HEK293 (cell line): ENCODE results near the gene PGBD5.
A peak's percentile ranks its signal among the peaks of the same experiment; 100 is the strongest.

Experiments used
- CTCF ChIA-PET: fragments of 350-600 bp; formaldehyde crosslinking; extraction: SDS; loops from one replicate; lab custom pipeline; 2021; ENCODE audit warnings: antibody characterized with exemption; lab: Yijun Ruan, JAX
- POLR2A ChIA-PET: fragments of 300-600 bp; formaldehyde crosslinking; extraction: SDS; loops from one replicate; lab custom pipeline; 2020; ENCODE audit warnings: antibody characterized with exemption, inconsistent platforms; lab: Yijun Ruan, JAX
- H3K27ac ChIP-seq: fragments of 200-500 bp; sonication (Bioruptor generic); 2 replicates; pipeline ENCODE4 v1.5.1; 2014; ENCODE audit warnings: low read depth, low read length, control low read depth, inconsistent platforms; ENCODE audit errors: extremely low read depth
- H3K36me3 ChIP-seq, 2 experiments: fragments of 200-500 bp in 1 of 2; sonication (Bioruptor generic) in 1 of 2; 1 replicate in 1 of 2; 2 replicates in 1 of 2; pipeline ENCODE4 v1.5.1; 2014 to 2017; ENCODE audit warnings: inconsistent platforms in 2 of 2, low read length in 2 of 2; ENCODE audit not compliant: control insufficient read depth in 2 of 2, insufficient read depth in 1 of 2
- H3K4me1 ChIP-seq: fragments of 200-500 bp; sonication (Bioruptor generic); 2 replicates; pipeline ENCODE4 v1.5.1; 2014; ENCODE audit warnings: mild to moderate bottlenecking, low read length, inconsistent platforms; ENCODE audit not compliant: control insufficient read depth, insufficient read depth
- H3K4me3 ChIP-seq: 2 replicates; pipeline ENCODE4 v1.5.1; 2011; ENCODE audit warnings: low read depth, mild to moderate bottlenecking, control low read depth, low read length, moderate library complexity
- H3K9me3 ChIP-seq: fragments of 200-500 bp; sonication (Bioruptor generic); 2 replicates; pipeline ENCODE4 v1.5.1; 2014; ENCODE audit warnings: low read depth, low read length, inconsistent platforms; ENCODE audit not compliant: control insufficient read depth, insufficient read depth
- EGR2 ChIP-seq: fragments of 450-650 bp; formaldehyde crosslinking; IDR thresholded peaks from 2 replicates; pipeline ENCODE4 v1.5.1; 2016; ENCODE audit warnings: low read depth, missing biosample characterization, missing genetic modification characterization
- GLI4 ChIP-seq: fragments of 450-650 bp; formaldehyde crosslinking; IDR thresholded peaks from 2 replicates; pipeline ENCODE4 v1.5.1; 2016; ENCODE audit warnings: missing biosample characterization, missing genetic modification characterization
- KLF1 ChIP-seq: fragments of 450-650 bp; formaldehyde crosslinking; IDR thresholded peaks from 2 replicates; pipeline ENCODE4 v1.5.1; 2016; ENCODE audit warnings: missing biosample characterization, missing genetic modification characterization
- PRDM1 ChIP-seq: fragments of 450-650 bp; formaldehyde crosslinking; IDR thresholded peaks from 2 replicates; pipeline ENCODE4; 2016; ENCODE audit warnings: missing biosample characterization, missing genetic modification characterization
- RBAK ChIP-seq: fragments of 450-650 bp; formaldehyde crosslinking; IDR thresholded peaks from 2 replicates; pipeline ENCODE4 v1.5.1; 2016; ENCODE audit warnings: missing biosample characterization, missing genetic modification characterization
- SALL2 ChIP-seq: fragments of 450-650 bp; formaldehyde crosslinking; IDR thresholded peaks from 2 replicates; pipeline ENCODE4 v1.5.0; 2017; ENCODE audit warnings: missing biosample characterization, mild to moderate bottlenecking, missing genetic modification characterization, borderline replicate concordance
- TRIM28 ChIP-seq: IDR thresholded peaks from 2 replicates; pipeline ENCODE4 v1.6.1; 2011; ENCODE audit warnings: low read length, control low read depth, borderline replicate concordance
- ZFHX2 ChIP-seq: fragments of 450-650 bp; formaldehyde crosslinking; conservative IDR thresholded peaks from 2 replicates; pipeline ENCODE4 v1.5.1; 2016; ENCODE audit warnings: missing biosample characterization, missing genetic modification characterization
- ZFP37 ChIP-seq: fragments of 450-650 bp; formaldehyde crosslinking; IDR thresholded peaks from 2 replicates; pipeline ENCODE4 v1.5.1; 2016; ENCODE audit warnings: missing biosample characterization, missing genetic modification characterization
- ZNF157 ChIP-seq: fragments of 450-650 bp; formaldehyde crosslinking; IDR thresholded peaks from 2 replicates; pipeline ENCODE4 v1.5.1; 2016; ENCODE audit warnings: missing biosample characterization, missing genetic modification characterization
- ZNF19 ChIP-seq: fragments of 450-650 bp; formaldehyde crosslinking; IDR thresholded peaks from 2 replicates; pipeline ENCODE4; 2016; ENCODE audit warnings: missing biosample characterization, missing genetic modification characterization, low read depth
- ZNF292 ChIP-seq: fragments of 450-650 bp; formaldehyde crosslinking; IDR thresholded peaks from 2 replicates; pipeline ENCODE4 v1.5.1; 2016; ENCODE audit warnings: low read depth, missing biosample characterization, missing genetic modification characterization, borderline replicate concordance
- ZNF366 ChIP-seq: fragments of 450-650 bp; formaldehyde crosslinking; conservative IDR thresholded peaks from 2 replicates; pipeline ENCODE4 v1.5.1; 2016; ENCODE audit warnings: missing biosample characterization, missing genetic modification characterization
- ZNF433 ChIP-seq: fragments of 450-650 bp; formaldehyde crosslinking; IDR thresholded peaks from 2 replicates; pipeline ENCODE4 v1.5.1; 2016; ENCODE audit warnings: missing biosample characterization, missing genetic modification characterization, low read depth
- ZNF48 ChIP-seq: fragments of 450-650 bp; formaldehyde crosslinking; IDR thresholded peaks from 2 replicates; pipeline ENCODE4 v1.5.1; 2016; ENCODE audit warnings: missing biosample characterization, missing genetic modification characterization
- ZNF513 ChIP-seq: fragments of 450-650 bp; IDR thresholded peaks from 2 replicates; pipeline ENCODE4 v1.5.1; 2018; ENCODE audit warnings: missing biosample characterization, missing genetic modification characterization
- TF ChIP-seq, protein P1 (sequence below): fragments of 450-650 bp; formaldehyde crosslinking; IDR thresholded peaks from 2 replicates; pipeline ENCODE4 v1.5.1; 2016; ENCODE audit warnings: missing biosample characterization, missing genetic modification characterization
- TF ChIP-seq, protein P2 (sequence below): fragments of 450-650 bp; formaldehyde crosslinking; IDR thresholded peaks from 2 replicates; pipeline ENCODE4 v1.5.0; 2017; ENCODE audit warnings: missing biosample characterization, missing genetic modification characterization, borderline replicate concordance
- TF ChIP-seq, protein P3 (sequence below): fragments of 450-650 bp; IDR thresholded peaks from 2 replicates; pipeline ENCODE4 v1.5.1; 2018; ENCODE audit warnings: missing biosample characterization, mild to moderate bottlenecking, missing genetic modification characterization
- TF ChIP-seq, protein P4 (sequence below): fragments of 450-650 bp; formaldehyde crosslinking; IDR thresholded peaks from 2 replicates; pipeline ENCODE4 v1.5.1; 2016; ENCODE audit warnings: missing biosample characterization, missing genetic modification characterization, borderline replicate concordance

Gene PGBD5

DNA sequence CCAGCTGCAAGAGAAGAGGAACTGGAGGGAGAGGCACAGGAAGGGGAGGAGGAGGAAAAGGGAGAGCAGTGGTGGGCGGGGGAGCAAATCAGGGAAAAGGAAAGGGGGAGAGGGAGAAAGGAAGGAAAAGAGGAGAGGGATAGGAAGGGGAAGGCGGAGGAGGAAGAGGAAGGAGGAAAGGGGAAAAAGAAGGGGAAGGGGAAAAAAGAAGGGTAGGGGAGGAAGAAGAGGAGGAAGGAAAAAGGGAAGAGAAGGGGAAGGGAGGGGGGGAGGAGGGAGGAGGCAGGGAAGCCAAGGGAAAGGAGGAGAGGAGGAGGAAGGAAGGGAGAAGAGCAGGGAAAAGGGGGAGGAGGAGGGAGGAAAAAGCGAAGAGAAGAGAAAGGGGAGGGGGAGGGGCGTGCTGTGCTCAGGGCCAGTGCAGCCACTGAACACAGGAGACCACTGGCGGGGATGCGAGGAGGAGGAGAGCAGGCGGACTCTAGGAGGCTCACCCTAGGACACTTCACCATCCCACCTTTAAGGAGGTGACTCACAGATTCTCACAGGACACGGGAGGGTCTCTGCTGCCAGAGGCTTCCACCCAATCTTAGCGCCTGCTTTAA lies 33.1 kb downstream of the PGBD5 start:
- no peaks in the 10 kb centered on the region for H3K9me3 ChIP-seq
- H3K27ac ChIP-seq, result no peak overlapping the region
- no peaks in the 10 kb centered on the region for H3K4me1 ChIP-seq
- TF ChIP-seq ZNF292 (tag by site-specific recombination), result 0 out of 2 replicates have a peak, but pooled peaks have one; percentile 18
- TF ChIP-seq, protein P1, sequence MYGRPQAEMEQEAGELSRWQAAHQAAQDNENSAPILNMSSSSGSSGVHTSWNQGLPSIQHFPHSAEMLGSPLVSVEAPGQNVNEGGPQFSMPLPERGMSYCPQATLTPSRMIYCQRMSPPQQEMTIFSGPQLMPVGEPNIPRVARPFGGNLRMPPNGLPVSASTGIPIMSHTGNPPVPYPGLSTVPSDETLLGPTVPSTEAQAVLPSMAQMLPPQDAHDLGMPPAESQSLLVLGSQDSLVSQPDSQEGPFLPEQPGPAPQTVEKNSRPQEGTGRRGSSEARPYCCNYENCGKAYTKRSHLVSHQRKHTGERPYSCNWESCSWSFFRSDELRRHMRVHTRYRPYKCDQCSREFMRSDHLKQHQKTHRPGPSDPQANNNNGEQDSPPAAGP, result peak; percentile 67; the same call in 1 of the 2 replicates
- TF ChIP-seq ZNF433 (tag by site-specific recombination), result no peak
- TF ChIP-seq ZNF366 (tag by site-specific recombination), result peak; percentile 60; the same call in 1 of the 2 replicates
- TF ChIP-seq PRDM1 (tag by site-specific recombination), result peak; percentile 76
- no peak for TF ChIP-seq ZNF157 (tag by site-specific recombination)
- TF ChIP-seq ZNF513 (tag by site-specific recombination), result peak; percentile 61; the same call in 1 of the 2 replicates
- TF ChIP-seq, protein P2, sequence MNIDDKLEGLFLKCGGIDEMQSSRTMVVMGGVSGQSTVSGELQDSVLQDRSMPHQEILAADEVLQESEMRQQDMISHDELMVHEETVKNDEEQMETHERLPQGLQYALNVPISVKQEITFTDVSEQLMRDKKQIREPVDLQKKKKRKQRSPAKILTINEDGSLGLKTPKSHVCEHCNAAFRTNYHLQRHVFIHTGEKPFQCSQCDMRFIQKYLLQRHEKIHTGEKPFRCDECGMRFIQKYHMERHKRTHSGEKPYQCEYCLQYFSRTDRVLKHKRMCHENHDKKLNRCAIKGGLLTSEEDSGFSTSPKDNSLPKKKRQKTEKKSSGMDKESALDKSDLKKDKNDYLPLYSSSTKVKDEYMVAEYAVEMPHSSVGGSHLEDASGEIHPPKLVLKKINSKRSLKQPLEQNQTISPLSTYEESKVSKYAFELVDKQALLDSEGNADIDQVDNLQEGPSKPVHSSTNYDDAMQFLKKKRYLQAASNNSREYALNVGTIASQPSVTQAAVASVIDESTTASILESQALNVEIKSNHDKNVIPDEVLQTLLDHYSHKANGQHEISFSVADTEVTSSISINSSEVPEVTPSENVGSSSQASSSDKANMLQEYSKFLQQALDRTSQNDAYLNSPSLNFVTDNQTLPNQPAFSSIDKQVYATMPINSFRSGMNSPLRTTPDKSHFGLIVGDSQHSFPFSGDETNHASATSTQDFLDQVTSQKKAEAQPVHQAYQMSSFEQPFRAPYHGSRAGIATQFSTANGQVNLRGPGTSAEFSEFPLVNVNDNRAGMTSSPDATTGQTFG (tag by site-specific recombination), result no peak
- TF ChIP-seq RBAK (tag by site-specific recombination), result no peak
- TF ChIP-seq EGR2 (tag by site-specific recombination), result peak; percentile 59
- TF ChIP-seq, protein P3, sequence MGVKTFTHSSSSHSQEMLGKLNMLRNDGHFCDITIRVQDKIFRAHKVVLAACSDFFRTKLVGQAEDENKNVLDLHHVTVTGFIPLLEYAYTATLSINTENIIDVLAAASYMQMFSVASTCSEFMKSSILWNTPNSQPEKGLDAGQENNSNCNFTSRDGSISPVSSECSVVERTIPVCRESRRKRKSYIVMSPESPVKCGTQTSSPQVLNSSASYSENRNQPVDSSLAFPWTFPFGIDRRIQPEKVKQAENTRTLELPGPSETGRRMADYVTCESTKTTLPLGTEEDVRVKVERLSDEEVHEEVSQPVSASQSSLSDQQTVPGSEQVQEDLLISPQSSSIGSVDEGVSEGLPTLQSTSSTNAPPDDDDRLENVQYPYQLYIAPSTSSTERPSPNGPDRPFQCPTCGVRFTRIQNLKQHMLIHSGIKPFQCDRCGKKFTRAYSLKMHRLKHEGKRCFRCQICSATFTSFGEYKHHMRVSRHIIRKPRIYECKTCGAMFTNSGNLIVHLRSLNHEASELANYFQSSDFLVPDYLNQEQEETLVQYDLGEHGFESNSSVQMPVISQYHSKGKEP (tag by site-specific recombination), result no peak
- 0 out of 2 replicates have a peak, but pooled peaks have one; percentile 11 for TF ChIP-seq KLF1 (tag by site-specific recombination)
- peak; percentile 22; the same call in 1 of the 2 replicates for TF ChIP-seq ZFHX2 (tag by site-specific recombination)
- no peak for TF ChIP-seq ZNF48 (tag by site-specific recombination)
- no peak overlapping the region for H3K4me3 ChIP-seq
- no peaks in the 10 kb centered on the region for H3K36me3 ChIP-seq
- POLR2A ChIA-PET, result interaction anchor here (0.6 to 1.3 kb wide), 2 partner anchors 11 to 13 kb away, joined by 3 read pairs; no protein-coding TSS in a partner anchor
- CTCF ChIA-PET, result no interaction called here

DNA sequence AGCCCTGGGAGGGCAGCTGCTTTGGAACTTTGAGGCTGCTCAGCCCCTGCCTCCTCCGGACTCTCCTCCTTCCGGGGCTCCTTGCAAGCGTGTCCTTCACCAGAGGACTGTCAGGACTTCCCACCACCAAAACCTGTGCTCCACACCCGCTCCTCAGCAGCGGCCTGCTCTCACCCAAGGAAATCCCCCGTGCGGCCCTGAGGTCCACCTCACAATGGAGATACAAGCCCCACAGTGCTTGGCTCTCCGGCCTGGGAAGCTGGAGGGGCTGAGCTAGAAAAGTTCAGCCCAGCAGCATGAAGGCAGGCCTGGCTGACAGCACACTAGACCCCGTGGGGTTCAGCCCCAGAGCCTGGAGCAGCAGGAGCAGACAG lies 33.6 kb downstream of the PGBD5 start:
- ChIA-PET POLR2A (interaction anchor here (1.3 kb wide), 1 partner anchor 10 kb away, joined by 3 read pairs; no protein-coding TSS in a partner anchor), CTCF (no interaction called here)
- H3K9me3 ChIP-seq, result no peaks in the 10 kb centered on the region
- no peak overlapping the region for H3K4me3 ChIP-seq
- H3K27ac ChIP-seq, result no peak overlapping the region
- no peaks in the 10 kb centered on the region for H3K4me1 ChIP-seq
- no peaks in the 10 kb centered on the region for H3K36me3 ChIP-seq
- peak; percentile 59; the same call in 1 of the 2 replicates for TF ChIP-seq TRIM28
- no peak for TF ChIP-seq SALL2 (tag by site-specific recombination)
- no peak for TF ChIP-seq ZFP37 (tag by site-specific recombination)
- no peak for TF ChIP-seq ZNF19 (tag by site-specific recombination)
- TF ChIP-seq, protein P4, sequence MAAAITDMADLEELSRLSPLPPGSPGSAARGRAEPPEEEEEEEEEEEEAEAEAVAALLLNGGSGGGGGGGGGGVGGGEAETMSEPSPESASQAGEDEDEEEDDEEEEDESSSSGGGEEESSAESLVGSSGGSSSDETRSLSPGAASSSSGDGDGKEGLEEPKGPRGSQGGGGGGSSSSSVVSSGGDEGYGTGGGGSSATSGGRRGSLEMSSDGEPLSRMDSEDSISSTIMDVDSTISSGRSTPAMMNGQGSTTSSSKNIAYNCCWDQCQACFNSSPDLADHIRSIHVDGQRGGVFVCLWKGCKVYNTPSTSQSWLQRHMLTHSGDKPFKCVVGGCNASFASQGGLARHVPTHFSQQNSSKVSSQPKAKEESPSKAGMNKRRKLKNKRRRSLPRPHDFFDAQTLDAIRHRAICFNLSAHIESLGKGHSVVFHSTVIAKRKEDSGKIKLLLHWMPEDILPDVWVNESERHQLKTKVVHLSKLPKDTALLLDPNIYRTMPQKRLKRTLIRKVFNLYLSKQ (tag by site-specific recombination), result no peak
- no peak for TF ChIP-seq GLI4 (tag by site-specific recombination)
